Measurements from ENCODE around the gene CELF4.

The CELF4 gene

GRCh38 chr18:37604032-37604431, 38.4 kb upstream of the CELF4 start:
- Histone ChIP-seq H3K27me3 (replicated peaks in 2 of 5; ENCODE audit: control insufficient read depth in 4 of 5, insufficient read depth in 5 of 5, low read length in 4 of 5) (peaks cover 0 to 2% (median 0%) of the 10 kb centered on the region in 5 experiments), H3K36me3 (ENCODE audit: control insufficient read depth in 4 of 4, insufficient read depth in 4 of 4, low read length in 3 of 4) (no peaks in the 10 kb centered on the region), H3K27ac (ENCODE audit: insufficient read depth in 1 of 2, low read depth in 1 of 2, low read length in 2 of 2, poor library complexity in 1 of 2, severe bottlenecking in 2 of 2) (no peak overlapping the region), H3K9me3 (ENCODE audit: control extremely low read depth in 1 of 5, control insufficient read depth in 4 of 5, insufficient read depth in 2 of 5, low read depth in 1 of 5, low read length in 4 of 5) (no peaks in the 10 kb centered on the region), H3K4me3 (ENCODE audit: control insufficient read depth in 1 of 7, extremely low read depth in 1 of 7, insufficient read depth in 4 of 7, low read depth in 2 of 7, low read length in 6 of 7) (no peak overlapping the region), H3K4me1 (ENCODE audit: control extremely low read depth in 1 of 4, control insufficient read depth in 4 of 4, insufficient read depth in 4 of 4, low read length in 3 of 4) (no peaks in the 10 kb centered on the region)
- CTCF ChIA-PET = no interaction called here
- WGBS (ENCODE audit: insufficient coverage) = 92% methylated on average over 3 of the region's 4 CpGs
- POLR2A ChIA-PET = no interaction called here
- no peak for DNase-seq

- 93% methylated on average over 16 of the region's 19 CpGs for WGBS (ENCODE audit: insufficient coverage)
- POLR2A ChIA-PET = no interaction called here
- Histone ChIP-seq H3K36me3 (ENCODE audit: control insufficient read depth in 4 of 4, insufficient read depth in 4 of 4, low read length in 3 of 4) (no peaks in the 10 kb centered on the region), H3K27ac (ENCODE audit: insufficient read depth in 1 of 2, low read depth in 1 of 2, low read length in 2 of 2, poor library complexity in 1 of 2, severe bottlenecking in 2 of 2) (no peak overlapping the region), H3K9me3 (ENCODE audit: control extremely low read depth in 1 of 5, control insufficient read depth in 4 of 5, insufficient read depth in 2 of 5, low read depth in 1 of 5, low read length in 4 of 5) (peaks cover 0 to 3% (median 0%) of the 10 kb centered on the region in 5 experiments), H3K4me3 (ENCODE audit: control insufficient read depth in 1 of 7, extremely low read depth in 1 of 7, insufficient read depth in 4 of 7, low read depth in 2 of 7, low read length in 6 of 7) (no peak overlapping the region), H3K4me1 (ENCODE audit: control extremely low read depth in 1 of 4, control insufficient read depth in 4 of 4, insufficient read depth in 4 of 4, low read length in 3 of 4) (no peaks in the 10 kb centered on the region), H3K27me3 (replicated peaks in 2 of 5; ENCODE audit: control insufficient read depth in 4 of 5, insufficient read depth in 5 of 5, low read length in 4 of 5) (no peaks in the 10 kb centered on the region)
- DNase-seq = no peak
- CTCF ChIA-PET = no interaction called here
These were observed 33.6 kb upstream of the CELF4 start for GRCh38 chr18:37598966-37599896.

DNA sequence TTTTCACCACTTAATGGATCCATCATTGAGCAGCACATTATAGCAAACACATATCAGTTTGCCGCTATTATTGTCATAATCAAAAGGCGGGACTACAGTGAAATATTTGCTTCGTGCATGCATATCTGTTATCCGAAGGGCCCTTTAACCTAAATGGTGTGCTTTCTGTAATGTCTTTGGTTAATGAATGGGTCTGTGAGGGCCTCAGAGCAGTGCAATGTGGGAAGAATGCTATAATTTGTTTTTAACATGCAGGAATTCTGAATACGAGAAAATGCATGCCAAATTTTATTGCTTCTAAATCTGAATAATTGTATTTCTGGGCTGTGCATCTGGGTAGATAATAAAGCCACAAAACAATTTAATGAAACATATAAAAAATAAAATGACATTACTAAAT, 32.8 kb upstream of the CELF4 start:
- WGBS (ENCODE audit: insufficient coverage) = 96% methylated on average over 4 of the region's 5 CpGs

GRCh38 chr18:37590346-37590745, 24.7 kb upstream of the CELF4 start:
- ChIA-PET CTCF (no interaction called here), POLR2A (no interaction called here)
- peaks cover 0 to 3% (median 0%) of the 10 kb centered on the region in 5 experiments for H3K9me3 ChIP-seq (ENCODE audit: control extremely low read depth in 1 of 5, control insufficient read depth in 4 of 5, insufficient read depth in 2 of 5, low read depth in 1 of 5, low read length in 4 of 5)
- no peaks in the 10 kb centered on the region for H3K36me3 ChIP-seq (ENCODE audit: control insufficient read depth in 4 of 4, insufficient read depth in 4 of 4, low read length in 3 of 4)
- 100% methylated on average over 1 of the region's 1 CpG for WGBS (ENCODE audit: insufficient coverage)
- H3K4me3 ChIP-seq (ENCODE audit: control insufficient read depth in 1 of 7, extremely low read depth in 1 of 7, insufficient read depth in 4 of 7, low read depth in 2 of 7, low read length in 6 of 7) = no peak overlapping the region
- H3K27ac ChIP-seq (ENCODE audit: insufficient read depth in 1 of 2, low read depth in 1 of 2, low read length in 2 of 2, poor library complexity in 1 of 2, severe bottlenecking in 2 of 2) = no peak overlapping the region
- H3K27me3 ChIP-seq (replicated peaks in 2 of 5; ENCODE audit: control insufficient read depth in 4 of 5, insufficient read depth in 5 of 5, low read length in 4 of 5) = peaks cover 0 to 1% (median 0%) of the 10 kb centered on the region in 5 experiments
- no peak for DNase-seq
- no peaks in the 10 kb centered on the region for H3K4me1 ChIP-seq (ENCODE audit: control extremely low read depth in 1 of 4, control insufficient read depth in 4 of 4, insufficient read depth in 4 of 4, low read length in 3 of 4)

More for the DNA sequence above, 32.8 kb upstream of the CELF4 start:
- Histone ChIP-seq H3K36me3 (ENCODE audit: control insufficient read depth in 4 of 4, insufficient read depth in 4 of 4, low read length in 3 of 4) (no peaks in the 10 kb centered on the region), H3K27ac (ENCODE audit: insufficient read depth in 1 of 2, low read depth in 1 of 2, low read length in 2 of 2, poor library complexity in 1 of 2, severe bottlenecking in 2 of 2) (no peak overlapping the region), H3K4me1 (ENCODE audit: control extremely low read depth in 1 of 4, control insufficient read depth in 4 of 4, insufficient read depth in 4 of 4, low read length in 3 of 4) (no peaks in the 10 kb centered on the region), H3K9me3 (ENCODE audit: control extremely low read depth in 1 of 5, control insufficient read depth in 4 of 5, insufficient read depth in 2 of 5, low read depth in 1 of 5, low read length in 4 of 5) (peaks cover 0 to 3% (median 0%) of the 10 kb centered on the region in 5 experiments), H3K4me3 (ENCODE audit: control insufficient read depth in 1 of 7, extremely low read depth in 1 of 7, insufficient read depth in 4 of 7, low read depth in 2 of 7, low read length in 6 of 7) (no peak overlapping the region), H3K27me3 (replicated peaks in 2 of 5; ENCODE audit: control insufficient read depth in 4 of 5, insufficient read depth in 5 of 5, low read length in 4 of 5) (no peaks in the 10 kb centered on the region)
- CTCF ChIA-PET = no interaction called here
- DNase-seq = no peak
- POLR2A ChIA-PET = no interaction called here

- ChIA-PET POLR2A (no interaction called here), CTCF (interaction anchor here (1.5 kb wide), 1 partner anchor 12 kb away, joined by 5 read pairs; no protein-coding TSS in a partner anchor)
- no peak for DNase-seq
- WGBS (ENCODE audit: insufficient coverage) = 100% methylated on average over 2 of the region's 2 CpGs
- H3K4me1 ChIP-seq (ENCODE audit: control extremely low read depth in 1 of 4, control insufficient read depth in 4 of 4, insufficient read depth in 4 of 4, low read length in 3 of 4) = no peaks in the 10 kb centered on the region
- H3K27me3 ChIP-seq (replicated peaks in 2 of 5; ENCODE audit: control insufficient read depth in 4 of 5, insufficient read depth in 5 of 5, low read length in 4 of 5) = peaks cover 0 to 1% (median 0%) of the 10 kb centered on the region in 5 experiments
- no peak overlapping the region for H3K4me3 ChIP-seq (ENCODE audit: control insufficient read depth in 1 of 7, extremely low read depth in 1 of 7, insufficient read depth in 4 of 7, low read depth in 2 of 7, low read length in 6 of 7)
- H3K36me3 ChIP-seq (ENCODE audit: control insufficient read depth in 4 of 4, insufficient read depth in 4 of 4, low read length in 3 of 4) = no peaks in the 10 kb centered on the region
- H3K27ac ChIP-seq (ENCODE audit: insufficient read depth in 1 of 2, low read depth in 1 of 2, low read length in 2 of 2, poor library complexity in 1 of 2, severe bottlenecking in 2 of 2) = no peak overlapping the region
- peaks cover 0 to 2% (median 0%) of the 10 kb centered on the region in 5 experiments for H3K9me3 ChIP-seq (ENCODE audit: control extremely low read depth in 1 of 5, control insufficient read depth in 4 of 5, insufficient read depth in 2 of 5, low read depth in 1 of 5, low read length in 4 of 5)
These were observed 22.7 kb upstream of the CELF4 start for GRCh38 chr18:37588289-37588688.

DNA sequence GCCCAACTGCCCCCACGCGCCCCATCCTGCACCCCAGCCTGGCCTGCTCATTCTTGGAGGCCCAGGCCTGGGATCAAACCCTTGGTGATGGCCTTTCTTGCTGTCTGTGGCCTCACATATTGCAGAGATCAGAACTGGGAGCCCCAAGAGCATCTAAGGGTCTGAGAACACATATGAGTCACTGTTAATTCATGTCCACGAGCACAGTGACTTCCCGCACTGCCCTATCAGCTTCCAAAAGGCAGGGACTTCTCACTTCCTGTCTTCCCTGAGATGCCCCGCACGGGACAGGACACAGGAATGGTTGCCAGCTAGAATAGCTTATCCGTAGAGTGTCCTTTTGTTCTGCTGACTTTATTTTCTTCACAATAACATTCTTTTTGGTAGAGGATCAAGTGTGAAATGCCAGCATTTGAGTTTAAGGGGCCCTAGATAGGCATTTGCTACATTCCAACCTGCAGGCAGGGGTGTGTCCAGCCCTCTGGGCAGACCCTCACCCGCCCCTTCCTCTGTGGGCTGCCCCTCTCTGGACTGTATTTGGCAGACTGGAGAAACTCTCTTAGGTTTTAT, 21.1 kb upstream of the CELF4 start:
- no peak for DNase-seq
- ChIA-PET CTCF (no interaction called here), POLR2A (no interaction called here)
- H3K4me3 ChIP-seq (ENCODE audit: control insufficient read depth in 1 of 7, extremely low read depth in 1 of 7, insufficient read depth in 4 of 7, low read depth in 2 of 7, low read length in 6 of 7) = no peak overlapping the region
- H3K27ac ChIP-seq (ENCODE audit: insufficient read depth in 1 of 2, low read depth in 1 of 2, low read length in 2 of 2, poor library complexity in 1 of 2, severe bottlenecking in 2 of 2) = no peak overlapping the region
- H3K9me3 ChIP-seq (ENCODE audit: control extremely low read depth in 1 of 5, control insufficient read depth in 4 of 5, insufficient read depth in 2 of 5, low read depth in 1 of 5, low read length in 4 of 5) = peaks cover 0 to 2% (median 0%) of the 10 kb centered on the region in 5 experiments
- 92% methylated on average over 7 of the region's 8 CpGs for WGBS (ENCODE audit: insufficient coverage)
- no peaks in the 10 kb centered on the region for H3K36me3 ChIP-seq (ENCODE audit: control insufficient read depth in 4 of 4, insufficient read depth in 4 of 4, low read length in 3 of 4)
- peaks cover 0 to 3% (median 0%) of the 10 kb centered on the region in 5 experiments for H3K27me3 ChIP-seq (replicated peaks in 2 of 5; ENCODE audit: control insufficient read depth in 4 of 5, insufficient read depth in 5 of 5, low read length in 4 of 5)
- H3K4me1 ChIP-seq (ENCODE audit: control extremely low read depth in 1 of 4, control insufficient read depth in 4 of 4, insufficient read depth in 4 of 4, low read length in 3 of 4) = no peaks in the 10 kb centered on the region

All from common myeloid progenitor, CD34-positive (primary cell).